K562 (cell line): ENCODE measurements around the gene SLCO1A2. TPM values are rescaled to one million over a fixed set of nuclear protein-coding genes. Genes with fewer than 3 reads are reported as not detected.

Experiments used
- ZBTB7A ChIP-seq: IDR thresholded peaks from 2 replicates; pipeline ENCODE4 v1.6.1; 2011; ENCODE audit warnings: low read depth, mild to moderate bottlenecking, low read length, moderate library complexity, borderline replicate concordance; ENCODE audit not compliant: control insufficient read depth
- polyA plus RNA-seq, 8 experiments: library from polyadenylated mRNA; depleted of rRNA in 4 of 8; stranded (reverse) in 5 of 8; unstranded in 3 of 8; fragments of >200 nt; fragmentation: Nextera tagmentation in 2 of 8; fragmentation: Illumina TruSeq in 1 of 8; extraction: Ambion mirVana in 2 of 8; extraction: Trizol in 1 of 8; gene quantifications; 2 replicates each; pipeline versions ENCODE4 v1.2.1 to v1.2.3, GENCODE V29; 2011 to 2014; ENCODE audit warnings: inconsistent platforms in 1 of 8, missing spikeins in 1 of 8
- total RNA-seq, 7 experiments: library from RNA; depleted of rRNA in 6 of 7; stranded (reverse); fragments of >200 nt in 6 of 7; fragmentation: Illumina TruSeq in 2 of 7; extraction: Trizol in 2 of 7; gene quantifications; 2 replicates each; pipeline versions ENCODE4 v1.2.1 to v1.2.3, GENCODE V29; 2011 to 2021; ENCODE audit warnings: low replicate concordance in 1 of 7
- TF ChIP-seq, protein P1 (sequence below), 2 experiments: fragments of 450-650 bp; formaldehyde crosslinking in 1 of 2; IDR thresholded peaks; 2 replicates each; pipeline versions ENCODE4 v1.4.0 to v1.6.1; 2014 to 2020; ENCODE audit warnings: mild to moderate bottlenecking in 2 of 2, borderline replicate concordance in 1 of 2, low read depth in 1 of 2
- TF ChIP-seq, protein P2 (sequence below): fragments of 150-350 bp; IDR thresholded peaks from 2 replicates; pipeline ENCODE4 v1.6.1; 2014; ENCODE audit warnings: low read depth, mild to moderate bottlenecking, low read length, borderline replicate concordance

The SLCO1A2 gene
- total and polyA plus RNA-seq, 9 of the 15 experiments (the other 6 are each of a cell fraction or from before 2014, with no cell fraction given) = 1.2 to 4.4 (median 2.6) TPM

DNA sequence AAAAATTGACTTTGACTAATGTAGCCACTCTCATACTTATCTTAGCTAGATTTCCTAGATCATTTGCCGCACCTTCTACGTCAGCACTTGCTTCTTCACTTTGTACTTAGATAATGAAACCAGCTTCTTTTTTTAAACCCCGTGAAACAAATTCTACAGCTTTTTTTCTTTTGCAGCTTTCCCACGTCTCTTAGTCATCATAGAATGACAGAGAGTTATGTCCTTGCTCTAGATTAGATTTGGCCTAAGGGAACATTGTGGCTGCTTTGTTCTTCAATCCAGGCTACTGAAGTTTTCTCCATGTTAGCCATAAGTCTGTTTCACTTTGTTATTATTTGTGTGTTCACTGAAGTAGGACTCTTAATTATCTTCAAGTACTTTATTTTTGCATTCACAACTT, 94.9 kb downstream of the SLCO1A2 start (continued):
- TF ChIP-seq, protein P1, sequence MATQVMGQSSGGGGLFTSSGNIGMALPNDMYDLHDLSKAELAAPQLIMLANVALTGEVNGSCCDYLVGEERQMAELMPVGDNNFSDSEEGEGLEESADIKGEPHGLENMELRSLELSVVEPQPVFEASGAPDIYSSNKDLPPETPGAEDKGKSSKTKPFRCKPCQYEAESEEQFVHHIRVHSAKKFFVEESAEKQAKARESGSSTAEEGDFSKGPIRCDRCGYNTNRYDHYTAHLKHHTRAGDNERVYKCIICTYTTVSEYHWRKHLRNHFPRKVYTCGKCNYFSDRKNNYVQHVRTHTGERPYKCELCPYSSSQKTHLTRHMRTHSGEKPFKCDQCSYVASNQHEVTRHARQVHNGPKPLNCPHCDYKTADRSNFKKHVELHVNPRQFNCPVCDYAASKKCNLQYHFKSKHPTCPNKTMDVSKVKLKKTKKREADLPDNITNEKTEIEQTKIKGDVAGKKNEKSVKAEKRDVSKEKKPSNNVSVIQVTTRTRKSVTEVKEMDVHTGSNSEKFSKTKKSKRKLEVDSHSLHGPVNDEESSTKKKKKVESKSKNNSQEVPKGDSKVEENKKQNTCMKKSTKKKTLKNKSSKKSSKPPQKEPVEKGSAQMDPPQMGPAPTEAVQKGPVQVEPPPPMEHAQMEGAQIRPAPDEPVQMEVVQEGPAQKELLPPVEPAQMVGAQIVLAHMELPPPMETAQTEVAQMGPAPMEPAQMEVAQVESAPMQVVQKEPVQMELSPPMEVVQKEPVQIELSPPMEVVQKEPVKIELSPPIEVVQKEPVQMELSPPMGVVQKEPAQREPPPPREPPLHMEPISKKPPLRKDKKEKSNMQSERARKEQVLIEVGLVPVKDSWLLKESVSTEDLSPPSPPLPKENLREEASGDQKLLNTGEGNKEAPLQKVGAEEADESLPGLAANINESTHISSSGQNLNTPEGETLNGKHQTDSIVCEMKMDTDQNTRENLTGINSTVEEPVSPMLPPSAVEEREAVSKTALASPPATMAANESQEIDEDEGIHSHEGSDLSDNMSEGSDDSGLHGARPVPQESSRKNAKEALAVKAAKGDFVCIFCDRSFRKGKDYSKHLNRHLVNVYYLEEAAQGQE (IDR thresholded peaks at IDR 0.05; ENCODE audit: borderline replicate concordance) = no peak
- TF ChIP-seq, protein P1 (CRISPR knock-in tag; IDR thresholded peaks at IDR 0.05; ENCODE audit: low read depth) = no peak
- TF ChIP-seq ZBTB7A = no peak
- TF ChIP-seq, protein P2, sequence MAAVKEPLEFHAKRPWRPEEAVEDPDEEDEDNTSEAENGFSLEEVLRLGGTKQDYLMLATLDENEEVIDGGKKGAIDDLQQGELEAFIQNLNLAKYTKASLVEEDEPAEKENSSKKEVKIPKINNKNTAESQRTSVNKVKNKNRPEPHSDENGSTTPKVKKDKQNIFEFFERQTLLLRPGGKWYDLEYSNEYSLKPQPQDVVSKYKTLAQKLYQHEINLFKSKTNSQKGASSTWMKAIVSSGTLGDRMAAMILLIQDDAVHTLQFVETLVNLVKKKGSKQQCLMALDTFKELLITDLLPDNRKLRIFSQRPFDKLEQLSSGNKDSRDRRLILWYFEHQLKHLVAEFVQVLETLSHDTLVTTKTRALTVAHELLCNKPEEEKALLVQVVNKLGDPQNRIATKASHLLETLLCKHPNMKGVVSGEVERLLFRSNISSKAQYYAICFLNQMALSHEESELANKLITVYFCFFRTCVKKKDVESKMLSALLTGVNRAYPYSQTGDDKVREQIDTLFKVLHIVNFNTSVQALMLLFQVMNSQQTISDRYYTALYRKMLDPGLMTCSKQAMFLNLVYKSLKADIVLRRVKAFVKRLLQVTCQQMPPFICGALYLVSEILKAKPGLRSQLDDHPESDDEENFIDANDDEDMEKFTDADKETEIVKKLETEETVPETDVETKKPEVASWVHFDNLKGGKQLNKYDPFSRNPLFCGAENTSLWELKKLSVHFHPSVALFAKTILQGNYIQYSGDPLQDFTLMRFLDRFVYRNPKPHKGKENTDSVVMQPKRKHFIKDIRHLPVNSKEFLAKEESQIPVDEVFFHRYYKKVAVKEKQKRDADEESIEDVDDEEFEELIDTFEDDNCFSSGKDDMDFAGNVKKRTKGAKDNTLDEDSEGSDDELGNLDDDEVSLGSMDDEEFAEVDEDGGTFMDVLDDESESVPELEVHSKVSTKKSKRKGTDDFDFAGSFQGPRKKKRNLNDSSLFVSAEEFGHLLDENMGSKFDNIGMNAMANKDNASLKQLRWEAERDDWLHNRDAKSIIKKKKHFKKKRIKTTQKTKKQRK = no peak
